ENCODE results near the gene THRB.

THRB gene

DNA sequence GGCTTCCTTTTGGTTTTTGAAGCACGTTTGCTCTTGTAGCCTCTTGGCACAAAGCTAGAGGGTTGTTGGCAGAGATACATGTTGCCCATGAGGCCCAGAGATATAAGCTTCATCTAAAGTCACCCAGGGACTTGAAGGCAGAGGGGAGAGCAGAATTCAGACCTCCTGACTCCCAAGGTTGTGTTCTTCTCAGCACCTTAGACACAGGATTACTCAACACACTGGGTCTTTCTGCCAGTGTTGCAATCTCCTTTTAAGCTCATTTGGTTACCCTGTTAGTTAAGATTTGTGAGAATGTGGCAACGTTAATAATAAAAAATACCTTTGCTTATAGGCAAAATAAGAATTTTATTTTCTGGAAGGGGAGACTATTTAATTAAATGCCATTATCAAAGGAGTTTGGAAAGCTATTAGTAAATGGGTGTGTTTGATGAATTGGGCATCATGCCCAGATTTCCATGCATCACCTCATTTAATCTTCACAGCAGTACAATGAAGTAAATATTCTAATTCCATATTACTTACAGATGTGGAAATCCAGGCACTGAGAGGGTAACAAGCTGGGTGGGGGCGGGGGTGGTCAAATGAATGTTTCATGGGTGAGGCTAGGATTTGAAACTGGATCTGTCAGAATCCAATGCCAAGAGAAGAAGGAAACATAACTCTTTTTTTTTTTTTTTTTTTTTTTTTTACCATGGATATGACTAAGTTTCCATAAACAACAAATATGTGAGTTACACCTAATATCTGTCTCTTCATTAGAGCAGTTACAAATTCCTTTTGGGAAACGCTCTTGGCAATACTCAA, 366.2 kb downstream of the THRB start:
- no peak overlapping the region for H3K4ac ChIP-seq (ENCODE audit: low read depth in 1 of 2, low read length in 2 of 2)
- H2AFZ ChIP-seq (ENCODE audit: low read depth, low read length), result no peak overlapping the region
- no peak overlapping the region for H3K4me2 ChIP-seq (ENCODE audit: low read length, poor library complexity, severe bottlenecking)
- H3K79me1 ChIP-seq (replicated peaks; ENCODE audit: low read length, poor library complexity, severe bottlenecking), result no peaks in the 10 kb centered on the region
- 80% methylated on average over 1 of the region's 4 CpGs for WGBS
- H2BK5ac ChIP-seq (ENCODE audit: low read depth, low read length, poor library complexity, severe bottlenecking), result no peak overlapping the region
- no peak overlapping the region for H2AK5ac ChIP-seq (ENCODE audit: low read length, severe bottlenecking)
- no peaks in the 10 kb centered on the region for H3K9me3 ChIP-seq (ENCODE audit: control insufficient read depth, low read length)
- H2BK15ac ChIP-seq (ENCODE audit: low read depth, poor library complexity, severe bottlenecking), result no peak overlapping the region
- no peak overlapping the region for H3K14ac ChIP-seq (ENCODE audit: low read length in 2 of 2)
- H3K18ac ChIP-seq (ENCODE audit: low read depth in 1 of 2, low read length in 2 of 2), result no peak overlapping the region
- H4K91ac ChIP-seq (ENCODE audit: low read length), result no peak overlapping the region
- H3K36me3 ChIP-seq (ENCODE audit: control insufficient read depth in 1 of 2, insufficient read depth in 2 of 2, low read depth in 1 of 2, low read length in 2 of 2), result peaks cover 0 to 12% of the 10 kb centered on the region in 2 experiments
- no peak for DNase-seq
- no peak overlapping the region for H2BK12ac ChIP-seq (ENCODE audit: low read length in 2 of 2)
- peaks cover 4% of the 10 kb centered on the region for H3K4me1 ChIP-seq (ENCODE audit: control insufficient read depth, insufficient read depth, low read depth, low read length)
- no peak overlapping the region for H3K4me3 ChIP-seq (ENCODE audit: insufficient read depth in 1 of 2, low read depth in 1 of 2, low read length in 2 of 2)
- H3K27me3 ChIP-seq (ENCODE audit: control insufficient read depth in 1 of 2, insufficient read depth in 1 of 2, low read length in 2 of 2), result no peaks in the 10 kb centered on the region
- no peak overlapping the region for H3K23ac ChIP-seq (ENCODE audit: low read length in 2 of 2)
- no peak overlapping the region for H2BK120ac ChIP-seq (ENCODE audit: low read depth, low read length)
- no peak overlapping the region for H3K27ac ChIP-seq (ENCODE audit: low read length, poor library complexity, severe bottlenecking)
- no peak overlapping the region for H4K8ac ChIP-seq (ENCODE audit: low read length)
- H3K9ac ChIP-seq (ENCODE audit: low read length), result no peak overlapping the region

DNA sequence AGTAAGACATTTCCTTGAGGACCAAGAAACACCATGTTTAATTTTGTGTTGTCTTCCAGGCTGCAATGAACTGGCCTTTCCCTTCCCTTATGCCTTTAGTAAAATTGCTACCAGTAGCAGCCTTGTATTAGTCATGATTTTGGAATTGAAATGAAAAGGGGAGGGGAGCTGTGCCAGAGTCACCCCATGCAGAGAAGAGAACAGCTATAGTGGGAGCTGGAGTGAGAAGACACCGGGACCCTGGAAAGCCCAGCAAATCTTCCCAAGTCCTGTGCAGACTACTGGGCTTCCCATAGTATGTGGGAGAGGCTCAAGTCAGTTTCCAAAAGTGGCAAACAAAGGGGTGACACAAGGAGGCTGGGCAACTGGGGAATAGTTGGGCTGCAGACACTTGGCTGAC, 371.1 kb downstream of the THRB start:
- Histone ChIP-seq H4K8ac (ENCODE audit: low read length) (no peak overlapping the region), H2BK120ac (ENCODE audit: low read depth, low read length) (peak overlapping the region; percentile 71), H3K79me1 (replicated peaks; ENCODE audit: low read length, poor library complexity, severe bottlenecking) (no peaks in the 10 kb centered on the region), H3K4me1 (ENCODE audit: control insufficient read depth, insufficient read depth, low read depth, low read length) (peaks cover 16% of the 10 kb centered on the region), H3K4ac (ENCODE audit: low read depth in 1 of 2, low read length in 2 of 2) (no peak overlapping the region), H2AFZ (ENCODE audit: low read depth, low read length) (no peak overlapping the region), H3K9ac (ENCODE audit: low read length) (no peak overlapping the region), H4K91ac (ENCODE audit: low read length) (no peak overlapping the region), H3K9me3 (ENCODE audit: control insufficient read depth, low read length) (no peaks in the 10 kb centered on the region), H2AK5ac (ENCODE audit: low read length, severe bottlenecking) (no peak overlapping the region), H3K27ac (ENCODE audit: low read length, poor library complexity, severe bottlenecking) (peak overlapping the region; percentile 85), H2BK12ac (ENCODE audit: low read length in 2 of 2) (no peak overlapping the region), H3K14ac (ENCODE audit: low read length in 2 of 2) (no peak overlapping the region), H3K23ac (ENCODE audit: low read length in 2 of 2) (no peak overlapping the region), H3K4me2 (ENCODE audit: low read length, poor library complexity, severe bottlenecking) (peak overlapping the region; percentile 31), H3K4me3 (ENCODE audit: insufficient read depth in 1 of 2, low read depth in 1 of 2, low read length in 2 of 2) (no peak overlapping the region), H2BK15ac (ENCODE audit: low read depth, poor library complexity, severe bottlenecking) (no peak overlapping the region), H3K36me3 (ENCODE audit: control insufficient read depth in 1 of 2, insufficient read depth in 2 of 2, low read depth in 1 of 2, low read length in 2 of 2) (no peaks in the 10 kb centered on the region), H3K18ac (ENCODE audit: low read depth in 1 of 2, low read length in 2 of 2) (peak overlapping the region in 1 of 2 experiments; percentile 48), H2BK5ac (ENCODE audit: low read depth, low read length, poor library complexity, severe bottlenecking) (peak overlapping the region; percentile 71), H3K27me3 (ENCODE audit: control insufficient read depth in 1 of 2, insufficient read depth in 1 of 2, low read length in 2 of 2) (no peaks in the 10 kb centered on the region)
- 88% methylated on average over 1 of the region's 1 CpG for WGBS
- DNase-seq, result peak; percentile 22

DNA sequence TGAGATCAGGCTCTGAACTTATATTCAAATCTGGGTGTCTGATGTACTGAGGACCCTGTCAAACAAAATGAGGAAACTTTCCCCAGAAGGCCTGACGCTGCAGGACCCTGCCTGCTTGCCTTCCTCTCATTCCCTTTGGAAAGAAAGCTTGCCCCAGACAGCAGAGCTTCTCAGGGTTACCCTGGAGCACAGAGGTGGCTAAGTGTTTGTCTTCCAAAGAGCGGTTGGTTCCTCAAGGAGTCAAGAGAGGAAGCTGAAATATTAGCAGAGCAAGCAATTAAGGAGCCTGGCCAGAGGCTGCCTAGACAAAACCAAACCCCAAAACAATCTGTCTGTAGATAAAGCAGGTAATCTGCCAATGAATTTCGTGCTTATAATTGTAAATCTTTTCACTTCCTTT, 374.2 kb downstream of the THRB start:
- no peaks in the 10 kb centered on the region for H3K27me3 ChIP-seq (ENCODE audit: control insufficient read depth in 1 of 2, insufficient read depth in 1 of 2, low read length in 2 of 2)
- peaks cover 14% of the 10 kb centered on the region for H3K4me1 ChIP-seq (ENCODE audit: control insufficient read depth, insufficient read depth, low read depth, low read length)
- peak overlapping the region; percentile 11 for H2AK5ac ChIP-seq (ENCODE audit: low read length, severe bottlenecking)
- no peak overlapping the region for H4K8ac ChIP-seq (ENCODE audit: low read length)
- no peak overlapping the region for H2BK120ac ChIP-seq (ENCODE audit: low read depth, low read length)
- no peak overlapping the region for H2BK12ac ChIP-seq (ENCODE audit: low read length in 2 of 2)
- H3K27ac ChIP-seq (ENCODE audit: low read length, poor library complexity, severe bottlenecking), result no peak overlapping the region
- H2AFZ ChIP-seq (ENCODE audit: low read depth, low read length), result no peak overlapping the region
- H3K9ac ChIP-seq (ENCODE audit: low read length), result no peak overlapping the region
- DNase-seq, result no peak
- no peak overlapping the region for H3K4ac ChIP-seq (ENCODE audit: low read depth in 1 of 2, low read length in 2 of 2)
- H3K79me1 ChIP-seq (replicated peaks; ENCODE audit: low read length, poor library complexity, severe bottlenecking), result no peaks in the 10 kb centered on the region
- no peak overlapping the region for H2BK15ac ChIP-seq (ENCODE audit: low read depth, poor library complexity, severe bottlenecking)
- H3K36me3 ChIP-seq (ENCODE audit: control insufficient read depth in 1 of 2, insufficient read depth in 2 of 2, low read depth in 1 of 2, low read length in 2 of 2), result no peaks in the 10 kb centered on the region
- no peak overlapping the region for H3K4me3 ChIP-seq (ENCODE audit: insufficient read depth in 1 of 2, low read depth in 1 of 2, low read length in 2 of 2)
- no peak overlapping the region for H2BK5ac ChIP-seq (ENCODE audit: low read depth, low read length, poor library complexity, severe bottlenecking)
- WGBS, result 90% methylated on average over 3 of the region's 3 CpGs
- no peak overlapping the region for H3K23ac ChIP-seq (ENCODE audit: low read length in 2 of 2)
- no peak overlapping the region for H3K18ac ChIP-seq (ENCODE audit: low read depth in 1 of 2, low read length in 2 of 2)
- no peak overlapping the region for H3K4me2 ChIP-seq (ENCODE audit: low read length, poor library complexity, severe bottlenecking)
- H3K9me3 ChIP-seq (ENCODE audit: control insufficient read depth, low read length), result no peaks in the 10 kb centered on the region
- no peak overlapping the region for H3K14ac ChIP-seq (ENCODE audit: low read length in 2 of 2)
- no peak overlapping the region for H4K91ac ChIP-seq (ENCODE audit: low read length)

DNA sequence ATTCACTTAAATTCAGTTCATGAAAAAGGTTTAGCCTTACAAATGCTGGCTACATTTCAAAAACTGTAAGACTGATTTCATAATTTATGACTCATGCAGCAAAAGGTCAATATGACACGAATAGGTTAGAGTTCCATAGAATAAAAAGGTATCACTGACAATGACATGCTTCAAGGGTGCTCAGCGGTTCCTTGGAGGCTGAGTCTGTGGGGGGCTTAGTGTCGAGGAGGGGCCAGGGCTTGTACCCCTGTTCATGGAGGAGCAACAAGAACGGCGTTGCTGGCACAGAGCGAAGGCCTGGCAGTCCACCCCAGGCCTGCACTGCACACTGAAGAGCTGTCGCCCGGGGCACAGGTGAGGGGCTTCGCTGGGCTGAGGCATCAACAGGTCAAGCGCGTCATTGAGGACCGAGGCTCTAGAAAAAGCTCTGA, 375.3 kb downstream of the THRB start:
- Histone ChIP-seq H3K18ac (ENCODE audit: low read depth in 1 of 2, low read length in 2 of 2) (no peak overlapping the region), H3K23ac (ENCODE audit: low read length in 2 of 2) (no peak overlapping the region), H3K4me2 (ENCODE audit: low read length, poor library complexity, severe bottlenecking) (no peak overlapping the region), H3K27me3 (ENCODE audit: control insufficient read depth in 1 of 2, insufficient read depth in 1 of 2, low read length in 2 of 2) (no peaks in the 10 kb centered on the region), H3K4me3 (ENCODE audit: insufficient read depth in 1 of 2, low read depth in 1 of 2, low read length in 2 of 2) (no peak overlapping the region), H3K9ac (ENCODE audit: low read length) (no peak overlapping the region), H3K14ac (ENCODE audit: low read length in 2 of 2) (no peak overlapping the region), H2BK12ac (ENCODE audit: low read length in 2 of 2) (no peak overlapping the region), H3K4me1 (ENCODE audit: control insufficient read depth, insufficient read depth, low read depth, low read length) (peaks cover 14% of the 10 kb centered on the region), H2AK5ac (ENCODE audit: low read length, severe bottlenecking) (peak overlapping the region; percentile 11), H2AFZ (ENCODE audit: low read depth, low read length) (no peak overlapping the region), H4K91ac (ENCODE audit: low read length) (no peak overlapping the region), H3K4ac (ENCODE audit: low read depth in 1 of 2, low read length in 2 of 2) (no peak overlapping the region), H4K8ac (ENCODE audit: low read length) (no peak overlapping the region), H3K79me1 (replicated peaks; ENCODE audit: low read length, poor library complexity, severe bottlenecking) (no peaks in the 10 kb centered on the region), H3K27ac (ENCODE audit: low read length, poor library complexity, severe bottlenecking) (no peak overlapping the region), H2BK120ac (ENCODE audit: low read depth, low read length) (no peak overlapping the region), H3K36me3 (ENCODE audit: control insufficient read depth in 1 of 2, insufficient read depth in 2 of 2, low read depth in 1 of 2, low read length in 2 of 2) (no peaks in the 10 kb centered on the region), H2BK5ac (ENCODE audit: low read depth, low read length, poor library complexity, severe bottlenecking) (no peak overlapping the region), H3K9me3 (ENCODE audit: control insufficient read depth, low read length) (no peaks in the 10 kb centered on the region), H2BK15ac (ENCODE audit: low read depth, poor library complexity, severe bottlenecking) (no peak overlapping the region)
- WGBS, result 93% methylated on average over 12 of the region's 12 CpGs
- peak; percentile 36 for DNase-seq
